GM12874 (cell line): ENCODE results near the gene ZNF439.

Experiments
- CTCF ChIP-seq: IDR thresholded peaks from 2 replicates; pipeline ENCODE4 v1.5.1; 2011; ENCODE audit warnings: low read depth, mild to moderate bottlenecking, control low read depth, low read length, moderate library complexity; ENCODE audit not compliant: insufficient read depth

Gene ZNF439

GRCh38 chr19:11882606-11883005 lies 34.1 kb downstream of the ZNF439 start:
- no peak for TF ChIP-seq CTCF

GRCh38 chr19:11887234-11887610 lies 38.7 kb downstream of the ZNF439 start:
- no peak for TF ChIP-seq CTCF

- TF ChIP-seq CTCF, result peak; percentile 14; the same call in 1 of the 2 replicates
Measured at GRCh38 chr19:11887611-11888531, 39.3 kb downstream of the ZNF439 start, which contains the start of gene ZNF69. TSS of gene ZNF69 (plus strand) at chr19:11887782. CDS start at chr19:11887924, 142 bp downstream.

GRCh38 chr19:11890634-11891033 lies 42.1 kb downstream of the ZNF439 start:
- no peak for TF ChIP-seq CTCF

- TF ChIP-seq CTCF, result no peak
Measured at GRCh38 chr19:11894851-11895250, 46.3 kb downstream of the ZNF439 start.

GRCh38 chr19:11902228-11902627 lies 53.7 kb downstream of the ZNF439 start:
- no peak for TF ChIP-seq CTCF

GRCh38 chr19:11905928-11906327 lies 57.4 kb downstream of the ZNF439 start:
- TF ChIP-seq CTCF, result no peak
